Fibroblast of pulmonary artery (primary cell): ENCODE measurements around the gene AP3D1.

Experiments
- DNase-seq: peaks from one replicate; pipeline ENCODE4 v3.0.0-alpha.2; 2010; ENCODE audit warnings: low read depth
- H3K4me3 ChIP-seq: replicated peaks from 2 replicates; pipeline ENCODE4 v1.5.1; 2011; ENCODE audit warnings: low read depth, mild to moderate bottlenecking, control low read depth, low read length, moderate library complexity
- TF ChIP-seq, protein P1 (sequence below): IDR thresholded peaks from 2 replicates; pipeline ENCODE4 v1.5.1; 2011; ENCODE audit warnings: mild to moderate bottlenecking, control low read depth, low read length, inconsistent platforms; ENCODE audit errors: missing control alignments

AP3D1 gene

DNA sequence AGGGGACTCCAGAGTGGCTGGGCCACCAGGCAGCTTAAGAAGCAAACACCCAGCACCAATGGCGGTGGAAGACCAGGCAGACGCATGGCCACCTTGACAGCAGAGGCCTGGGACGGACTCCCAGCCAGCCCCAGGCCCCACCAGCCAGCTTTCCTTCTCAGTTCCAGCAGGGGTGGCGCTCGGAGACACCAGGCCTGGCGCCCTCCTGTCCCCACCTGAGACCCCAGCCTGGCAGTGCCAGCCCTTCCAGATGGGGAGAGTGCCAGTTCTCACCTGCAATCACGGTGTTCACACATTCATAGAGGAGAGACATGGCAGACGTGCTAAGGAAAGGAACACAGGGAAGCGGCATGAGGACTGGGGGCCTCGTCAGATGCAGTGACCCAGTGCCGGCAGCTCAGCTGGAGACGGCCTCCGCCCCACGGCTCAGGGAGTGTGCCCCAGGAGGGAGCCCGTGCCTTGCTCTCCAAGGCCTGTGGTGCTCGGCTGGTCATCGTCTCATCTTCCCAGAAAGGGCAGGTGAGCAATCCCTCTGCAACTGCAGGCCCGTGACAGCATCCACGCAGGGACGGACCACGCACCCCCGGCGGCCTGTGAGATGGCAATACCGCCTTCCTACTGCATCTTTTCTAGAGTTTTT lies 24.4 kb downstream of the AP3D1 start:
- no peak overlapping the region for H3K4me3 ChIP-seq
- DNase-seq = no peak
- TF ChIP-seq, protein P1, sequence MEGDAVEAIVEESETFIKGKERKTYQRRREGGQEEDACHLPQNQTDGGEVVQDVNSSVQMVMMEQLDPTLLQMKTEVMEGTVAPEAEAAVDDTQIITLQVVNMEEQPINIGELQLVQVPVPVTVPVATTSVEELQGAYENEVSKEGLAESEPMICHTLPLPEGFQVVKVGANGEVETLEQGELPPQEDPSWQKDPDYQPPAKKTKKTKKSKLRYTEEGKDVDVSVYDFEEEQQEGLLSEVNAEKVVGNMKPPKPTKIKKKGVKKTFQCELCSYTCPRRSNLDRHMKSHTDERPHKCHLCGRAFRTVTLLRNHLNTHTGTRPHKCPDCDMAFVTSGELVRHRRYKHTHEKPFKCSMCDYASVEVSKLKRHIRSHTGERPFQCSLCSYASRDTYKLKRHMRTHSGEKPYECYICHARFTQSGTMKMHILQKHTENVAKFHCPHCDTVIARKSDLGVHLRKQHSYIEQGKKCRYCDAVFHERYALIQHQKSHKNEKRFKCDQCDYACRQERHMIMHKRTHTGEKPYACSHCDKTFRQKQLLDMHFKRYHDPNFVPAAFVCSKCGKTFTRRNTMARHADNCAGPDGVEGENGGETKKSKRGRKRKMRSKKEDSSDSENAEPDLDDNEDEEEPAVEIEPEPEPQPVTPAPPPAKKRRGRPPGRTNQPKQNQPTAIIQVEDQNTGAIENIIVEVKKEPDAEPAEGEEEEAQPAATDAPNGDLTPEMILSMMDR = no peak

DNA sequence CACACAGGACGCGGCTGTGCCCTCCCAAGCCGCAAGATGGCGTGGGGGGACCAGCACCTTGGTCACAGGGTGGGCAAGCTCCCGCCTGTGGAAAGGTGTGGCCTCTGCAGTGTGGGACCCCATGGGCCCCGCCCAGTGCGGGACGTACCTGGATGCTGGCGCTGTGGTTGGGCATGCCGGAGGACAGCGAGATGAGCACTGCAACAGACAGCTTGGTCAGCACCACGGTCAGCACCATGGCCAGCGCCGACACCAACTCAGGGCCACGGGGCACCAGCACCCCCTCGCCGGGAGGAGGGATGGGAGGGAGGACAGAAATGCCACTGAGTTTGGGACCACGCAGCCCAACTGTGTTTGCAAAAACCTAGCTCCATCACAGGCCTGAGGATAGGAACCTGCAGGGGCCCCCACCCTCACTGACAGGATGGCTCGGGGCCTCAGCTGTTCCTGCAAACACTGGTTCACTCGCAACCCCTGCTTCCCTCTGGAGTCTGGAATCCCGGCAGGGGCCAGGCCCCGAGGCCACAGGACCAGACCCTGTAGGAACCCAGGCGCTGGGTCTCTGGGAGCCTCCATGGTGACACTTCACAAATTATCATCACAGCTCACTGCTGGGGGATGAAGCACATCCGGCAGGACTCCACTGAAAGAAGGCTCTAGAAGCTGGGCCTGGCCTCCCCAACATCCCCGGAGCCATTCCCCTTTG lies 27.5 kb downstream of the AP3D1 start:
- no peak overlapping the region for H3K4me3 ChIP-seq
- peak; percentile 10 for DNase-seq
- TF ChIP-seq, protein P1 = no peak

GRCh38 chr19:2122982-2123381 lies 28.4 kb downstream of the AP3D1 start:
- no peak for DNase-seq
- TF ChIP-seq, protein P1 = no peak
- H3K4me3 ChIP-seq = no peak overlapping the region

DNA sequence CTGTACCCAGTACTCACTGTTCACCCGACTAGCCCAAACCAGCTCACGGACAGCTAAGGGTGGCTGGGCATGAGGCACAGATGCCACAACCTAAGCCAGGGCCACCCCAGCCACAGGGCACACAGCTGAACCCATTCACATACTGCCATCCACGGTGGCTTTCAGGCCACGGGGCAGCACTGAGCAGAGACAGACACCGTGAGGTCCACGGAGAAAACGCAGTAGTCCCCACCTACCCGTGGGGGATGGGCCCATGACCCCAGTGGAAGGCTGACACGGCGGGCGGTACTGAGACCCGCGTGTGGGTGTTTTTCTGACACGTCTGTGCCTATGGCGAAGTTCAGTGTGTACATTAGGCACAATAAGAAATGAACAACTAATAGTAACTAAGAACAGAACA lies 29.1 kb downstream of the AP3D1 start:
- no peak for DNase-seq
- TF ChIP-seq, protein P1 = no peak
- H3K4me3 ChIP-seq = no peak overlapping the region

DNA sequence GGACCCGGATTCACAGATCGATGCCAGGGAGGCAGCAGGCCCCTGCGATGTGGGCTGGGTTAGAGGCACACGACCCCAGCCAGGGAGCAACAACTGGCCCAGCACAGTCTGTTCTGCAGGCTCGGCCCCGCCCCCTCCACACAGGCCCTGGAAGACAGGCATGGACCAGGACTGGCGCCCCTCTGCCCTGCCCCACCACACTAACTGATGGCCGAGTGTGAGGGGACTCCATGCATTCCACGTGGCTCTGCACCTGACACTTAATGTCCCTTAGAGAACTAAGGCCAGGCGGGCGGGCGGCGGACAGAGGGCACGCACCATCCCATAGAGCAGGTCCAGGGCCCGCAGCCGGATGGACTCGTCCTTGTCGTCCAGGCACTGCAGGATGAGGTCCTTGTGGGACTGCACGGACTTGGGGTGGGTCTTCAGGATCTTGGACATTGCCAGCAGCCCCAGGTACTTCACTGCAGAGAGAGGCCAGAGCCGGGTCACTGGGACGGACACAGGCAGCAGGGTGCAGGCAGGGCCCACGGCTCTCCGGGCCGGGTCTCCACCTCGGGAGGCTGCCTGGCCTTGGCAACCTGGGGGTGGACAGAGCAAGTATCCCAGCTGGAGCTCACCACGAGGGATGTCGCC lies 29.8 kb downstream of the AP3D1 start:
- DNase-seq = no peak
- H3K4me3 ChIP-seq = no peak overlapping the region
- TF ChIP-seq, protein P1 = no peak

GRCh38 chr19:2120821-2121220 lies 30.5 kb downstream of the AP3D1 start:
- no peak overlapping the region for H3K4me3 ChIP-seq
- TF ChIP-seq, protein P1 = no peak
- no peak for DNase-seq
